Measurements from ENCODE around the gene MRPL28.

DNA sequence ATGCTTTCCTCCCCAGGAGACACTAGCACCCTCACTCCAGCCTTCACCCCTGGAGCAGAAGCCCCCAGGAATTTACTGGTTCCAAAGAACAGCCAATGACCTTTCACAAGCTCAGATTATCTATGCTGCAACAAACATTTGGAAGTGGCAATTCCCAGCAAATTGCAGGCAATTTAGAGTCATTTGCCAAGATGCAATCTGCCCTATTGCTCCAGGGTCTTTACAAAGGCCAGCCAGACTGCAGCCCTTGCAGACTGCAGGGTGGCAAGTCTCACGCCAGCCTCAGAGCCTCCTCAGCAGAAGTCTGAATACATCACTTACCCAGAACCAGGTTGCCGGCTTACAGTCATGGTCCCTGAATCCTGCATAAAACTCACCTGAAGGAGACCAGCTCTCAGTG is 39.6 kb downstream of the MRPL28 start:
- TF ChIP-seq, protein P1, sequence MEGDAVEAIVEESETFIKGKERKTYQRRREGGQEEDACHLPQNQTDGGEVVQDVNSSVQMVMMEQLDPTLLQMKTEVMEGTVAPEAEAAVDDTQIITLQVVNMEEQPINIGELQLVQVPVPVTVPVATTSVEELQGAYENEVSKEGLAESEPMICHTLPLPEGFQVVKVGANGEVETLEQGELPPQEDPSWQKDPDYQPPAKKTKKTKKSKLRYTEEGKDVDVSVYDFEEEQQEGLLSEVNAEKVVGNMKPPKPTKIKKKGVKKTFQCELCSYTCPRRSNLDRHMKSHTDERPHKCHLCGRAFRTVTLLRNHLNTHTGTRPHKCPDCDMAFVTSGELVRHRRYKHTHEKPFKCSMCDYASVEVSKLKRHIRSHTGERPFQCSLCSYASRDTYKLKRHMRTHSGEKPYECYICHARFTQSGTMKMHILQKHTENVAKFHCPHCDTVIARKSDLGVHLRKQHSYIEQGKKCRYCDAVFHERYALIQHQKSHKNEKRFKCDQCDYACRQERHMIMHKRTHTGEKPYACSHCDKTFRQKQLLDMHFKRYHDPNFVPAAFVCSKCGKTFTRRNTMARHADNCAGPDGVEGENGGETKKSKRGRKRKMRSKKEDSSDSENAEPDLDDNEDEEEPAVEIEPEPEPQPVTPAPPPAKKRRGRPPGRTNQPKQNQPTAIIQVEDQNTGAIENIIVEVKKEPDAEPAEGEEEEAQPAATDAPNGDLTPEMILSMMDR (IDR thresholded peaks at IDR 0.05) = no peak
- no peak for TF ChIP-seq POLR2AphosphoS5 (IDR thresholded peaks at IDR 0.05)

Data from prostate gland (tissue), 2 donors.